Right lobe of liver (tissue), 6 donors: Measurements from ENCODE around the gene SFT2D3. TPM values are rescaled to one million over a fixed set of nuclear protein-coding genes. Genes with fewer than 3 reads are reported as not detected.
A peak's percentile ranks its signal among the peaks of the same experiment; 100 is the strongest.

Experiments used
- ATAC-seq, 4 donors: fragments of 200-7000 bp; cut with Tn5 transposase; one replicate each; pipeline ENCODE4 v1.9.1; 2020; ENCODE audit warnings: mild to moderate bottlenecking in 4 of 4, moderate library complexity in 4 of 4
- DNase-seq, 3 donors: peaks; one replicate each; pipeline ENCODE4 v3.0.0-alpha.2; 2020
- H3K27ac ChIP-seq, 3 donors: fragments of 200-600 bp; one replicate each; pipeline ENCODE4 v1.8.0; 2022
- H3K27me3 ChIP-seq, 2 donors: fragments of 200-600 bp; one replicate each; pipeline ENCODE4 v1.8.0; 2022
- H3K36me3 ChIP-seq, 4 donors: fragments of 200-600 bp; sonication (generic) in 1 of 4; one replicate each; pipeline versions ENCODE4 v1.5.1 to v1.8.0; 2017 to 2022; ENCODE audit warnings: control low read depth in 1 of 4
- H3K4me1 ChIP-seq, 4 donors: fragments of 200-600 bp; sonication (generic) in 1 of 4; one replicate each; pipeline versions ENCODE4 v1.5.1 to v1.8.0; 2017 to 2022; ENCODE audit warnings: control low read depth in 1 of 4
- H3K4me3 ChIP-seq, 3 donors: fragments of 200-600 bp; one replicate each; pipeline ENCODE4 v1.8.0; 2022
- H3K9me3 ChIP-seq, 4 donors: fragments of 200-600 bp; sonication (generic) in 1 of 4; one replicate each; pipeline versions ENCODE4 v1.5.1 to v1.8.0; 2017 to 2022; ENCODE audit warnings: control low read depth in 1 of 4
- POLR2A ChIP-seq: fragments of 450-650 bp; IDR thresholded peaks from one replicate; pipeline ENCODE4 v1.6.1; 2017; ENCODE audit warnings: antibody characterized with exemption, mild to moderate bottlenecking
- WGBS: methylation state at CpG from one replicate; pipeline ENCODE4 v1.1.6; 2018; ENCODE audit warnings: low coverage, low lambda C conversion rate; ENCODE audit not compliant: insufficient coverage; ENCODE audit errors: missing lambda C conversion rate; 5-methylcytosine and 5-hydroxymethylcytosine counted together
- intact Hi-C, 2 donors: fragments of 100-400 bp; cut with DNase I; formaldehyde crosslinking; loops; one replicate each; pipeline versions ENCODE4 v1.11.2 to v1.14.1; 2022
- total RNA-seq, 6 experiments: library from RNA; depleted of rRNA in 2 of 6; stranded (reverse); fragments of >200 nt in 2 of 6; fragmentation: NEBNext Ultra II Directional in 3 of 6; extraction: Animal tissue kit (Norgen Biotek cat#: 25700) in 3 of 6; gene quantifications; one replicate each; pipeline versions ENCODE4 v1.1.0 to v1.2.4, GENCODE V29; 2016 to 2023
- TF ChIP-seq, protein P1 (sequence below), 4 donors: fragments of 200-600 bp in 3 of 4; fragments of 450-650 bp in 1 of 4; IDR thresholded peaks; one replicate each; pipeline versions ENCODE4 v1.5.1 to v1.8.0; 2016 to 2022; ENCODE audit warnings: antibody characterized with exemption in 4 of 4, mild to moderate bottlenecking in 2 of 4
- donor health status: DM: no; HTN: yes; CAD: no.
- donor health status: DM: no; HTN: no; CAD: no.
- donor health status: DM: no; HTN: no; CAD: no.
- donor health status: DM: no; HTN: yes; CAD: no.
- donor health status: DM: no; HTN: yes; CAD: no.

The SFT2D3 gene
- total RNA-seq, 6 experiments from 2014 or later = 1.6 to 4.7 (median 3.4) TPM

- no peaks in the 10 kb centered on the region for H3K9me3 ChIP-seq
- no peaks in the 10 kb centered on the region for H3K4me1 ChIP-seq
- no peaks in the 10 kb centered on the region for H3K27me3 ChIP-seq
- no peak for DNase-seq
- no peak for ATAC-seq
- H3K36me3 ChIP-seq = no peaks in the 10 kb centered on the region
- TF ChIP-seq, protein P1, sequence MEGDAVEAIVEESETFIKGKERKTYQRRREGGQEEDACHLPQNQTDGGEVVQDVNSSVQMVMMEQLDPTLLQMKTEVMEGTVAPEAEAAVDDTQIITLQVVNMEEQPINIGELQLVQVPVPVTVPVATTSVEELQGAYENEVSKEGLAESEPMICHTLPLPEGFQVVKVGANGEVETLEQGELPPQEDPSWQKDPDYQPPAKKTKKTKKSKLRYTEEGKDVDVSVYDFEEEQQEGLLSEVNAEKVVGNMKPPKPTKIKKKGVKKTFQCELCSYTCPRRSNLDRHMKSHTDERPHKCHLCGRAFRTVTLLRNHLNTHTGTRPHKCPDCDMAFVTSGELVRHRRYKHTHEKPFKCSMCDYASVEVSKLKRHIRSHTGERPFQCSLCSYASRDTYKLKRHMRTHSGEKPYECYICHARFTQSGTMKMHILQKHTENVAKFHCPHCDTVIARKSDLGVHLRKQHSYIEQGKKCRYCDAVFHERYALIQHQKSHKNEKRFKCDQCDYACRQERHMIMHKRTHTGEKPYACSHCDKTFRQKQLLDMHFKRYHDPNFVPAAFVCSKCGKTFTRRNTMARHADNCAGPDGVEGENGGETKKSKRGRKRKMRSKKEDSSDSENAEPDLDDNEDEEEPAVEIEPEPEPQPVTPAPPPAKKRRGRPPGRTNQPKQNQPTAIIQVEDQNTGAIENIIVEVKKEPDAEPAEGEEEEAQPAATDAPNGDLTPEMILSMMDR (IDR thresholded peaks at IDR 0.05) = no peak
- no peak for TF ChIP-seq POLR2A
- H3K4me3 ChIP-seq = no peak overlapping the region
- intact Hi-C loops = no loop called here
- 100% methylated on average over 1 of the region's 2 CpGs for WGBS
- H3K27ac ChIP-seq = no peak overlapping the region
Measured at GRCh38 chr2:127690696-127691095, 10.6 kb upstream of the SFT2D3 start.

DNA sequence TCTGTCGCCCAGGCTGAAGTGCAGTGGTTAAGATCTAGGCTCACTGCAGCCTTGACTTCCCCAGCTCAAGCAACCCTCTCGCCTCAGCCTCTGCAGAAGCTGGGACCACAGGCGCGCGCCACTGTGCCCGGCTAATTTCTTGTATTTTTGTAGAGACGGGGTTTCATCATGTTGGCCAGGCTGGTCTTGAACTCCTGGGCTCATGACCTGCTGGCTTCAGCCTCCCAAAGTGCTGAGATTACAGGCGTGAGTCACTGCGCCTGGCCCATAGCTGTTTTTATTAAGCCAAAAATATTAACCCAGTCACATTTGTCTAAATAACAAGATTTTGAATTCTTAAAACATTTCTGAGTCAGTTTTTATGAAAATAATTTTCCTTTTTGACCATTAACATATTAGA is 6.3 kb upstream of the SFT2D3 start:
- WGBS = 80% methylated on average over 7 of the region's 9 CpGs
- no peak overlapping the region for H3K27ac ChIP-seq
- no peak overlapping the region for H3K4me3 ChIP-seq
- H3K36me3 ChIP-seq = no peaks in the 10 kb centered on the region
- no peaks in the 10 kb centered on the region for H3K27me3 ChIP-seq
- DNase-seq (no peak), ATAC-seq (no peak)
- H3K9me3 ChIP-seq = no peaks in the 10 kb centered on the region
- intact Hi-C loops = no loop called here
- no peak for TF ChIP-seq POLR2A
- TF ChIP-seq, protein P1 (IDR thresholded peaks at IDR 0.05) = no peak
- no peaks in the 10 kb centered on the region for H3K4me1 ChIP-seq

- ATAC-seq (peak; percentile 42 to 72 (median 66)), DNase-seq (peak in 1 of 3 donors; percentile 54)
- Histone ChIP-seq H3K4me1 (peaks cover 0 to 7% (median 0%) of the 10 kb centered on the region in 4 donors), H3K4me3 (peak overlapping the region in 1 of 3 donors; percentile 27), H3K36me3 (no peaks in the 10 kb centered on the region), H3K27me3 (no peaks in the 10 kb centered on the region), H3K27ac (no peak overlapping the region), H3K9me3 (no peaks in the 10 kb centered on the region)
- TF ChIP-seq, protein P1 (IDR thresholded peaks at IDR 0.05) = peak in 3 of 4 donors; percentile 28 to 52 (median 42)
- TF ChIP-seq POLR2A = no peak
- intact Hi-C loops = no loop called here
- 46% methylated on average over 28 of the region's 52 CpGs for WGBS
Measured at GRCh38 chr2:127695491-127696472, 5.5 kb upstream of the SFT2D3 start.

- intact Hi-C loops = no loop called here
- 82% methylated on average over 4 of the region's 21 CpGs for WGBS
- Histone ChIP-seq H3K27me3 (no peaks in the 10 kb centered on the region), H3K27ac (no peak overlapping the region), H3K4me3 (no peak overlapping the region), H3K36me3 (no peaks in the 10 kb centered on the region), H3K9me3 (no peaks in the 10 kb centered on the region), H3K4me1 (peaks cover 0 to 13% (median 2%) of the 10 kb centered on the region in 4 donors)
- DNase-seq (no peak), ATAC-seq (no peak)
- TF ChIP-seq, protein P1 (IDR thresholded peaks at IDR 0.05) = no peak
- TF ChIP-seq POLR2A = no peak
Measured at GRCh38 chr2:127697482-127698180, 3.7 kb upstream of the SFT2D3 start.
